ENCODE measurements around the gene C1orf21.

The C1orf21 gene

GRCh38 chr1:184416946-184417345 lies 30.1 kb downstream of the C1orf21 start:
- DNase-seq (ENCODE audit: low spot score) = no peak

DNA sequence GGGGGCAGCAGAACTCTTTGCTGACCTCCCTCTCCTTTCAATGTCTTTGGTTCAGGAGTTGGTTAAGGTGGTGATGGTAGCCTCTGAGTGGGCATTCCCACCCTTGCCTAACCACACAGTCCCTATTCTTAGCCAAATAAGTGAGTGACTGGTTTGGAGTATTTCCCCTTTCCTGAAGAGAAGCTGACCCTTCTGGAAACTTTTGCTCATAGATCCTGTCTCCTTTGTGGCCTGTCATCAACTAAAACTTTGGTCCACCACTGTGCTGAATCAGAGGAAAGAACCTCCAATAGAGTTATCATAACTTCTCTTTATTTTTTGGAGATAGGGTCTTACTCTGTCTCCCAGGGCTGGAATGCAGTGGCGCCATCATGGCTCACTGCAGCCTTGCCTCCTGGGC lies 31.1 kb downstream of the C1orf21 start:
- no peak for DNase-seq (ENCODE audit: low spot score)

- no peak for DNase-seq (ENCODE audit: low spot score)
Measured at GRCh38 chr1:184418652-184419349, 32.0 kb downstream of the C1orf21 start.

GRCh38 chr1:184419350-184420161 lies 32.7 kb downstream of the C1orf21 start:
- no peak for DNase-seq (ENCODE audit: low spot score)

GRCh38 chr1:184422490-184423233 lies 35.8 kb downstream of the C1orf21 start:
- DNase-seq (ENCODE audit: low spot score) = no peak

GRCh38 chr1:184423649-184424048 lies 36.8 kb downstream of the C1orf21 start:
- DNase-seq (ENCODE audit: low spot score) = no peak

GRCh38 chr1:184424157-184424556 lies 37.3 kb downstream of the C1orf21 start:
- DNase-seq (ENCODE audit: low spot score) = no peak

DNA sequence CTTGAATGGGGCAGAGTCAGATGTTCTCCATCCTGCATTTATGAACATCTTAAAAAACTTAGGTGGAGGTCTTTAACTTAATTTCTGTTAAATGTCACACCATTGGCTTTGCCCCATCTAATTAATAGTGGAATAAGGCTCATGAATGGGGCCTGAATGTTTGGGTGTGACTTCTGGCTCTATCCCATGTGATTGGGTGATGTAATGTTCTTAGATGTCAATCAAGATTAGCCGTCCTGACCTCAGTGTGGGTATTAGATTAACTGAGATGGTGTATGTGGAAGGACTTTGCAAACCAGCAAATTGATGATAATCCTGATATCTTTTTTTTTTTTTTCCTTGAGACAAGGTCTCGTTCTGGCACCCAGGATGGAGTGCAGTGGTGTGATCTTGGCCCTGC lies 38.1 kb downstream of the C1orf21 start:
- DNase-seq (ENCODE audit: low spot score) = no peak

DNA sequence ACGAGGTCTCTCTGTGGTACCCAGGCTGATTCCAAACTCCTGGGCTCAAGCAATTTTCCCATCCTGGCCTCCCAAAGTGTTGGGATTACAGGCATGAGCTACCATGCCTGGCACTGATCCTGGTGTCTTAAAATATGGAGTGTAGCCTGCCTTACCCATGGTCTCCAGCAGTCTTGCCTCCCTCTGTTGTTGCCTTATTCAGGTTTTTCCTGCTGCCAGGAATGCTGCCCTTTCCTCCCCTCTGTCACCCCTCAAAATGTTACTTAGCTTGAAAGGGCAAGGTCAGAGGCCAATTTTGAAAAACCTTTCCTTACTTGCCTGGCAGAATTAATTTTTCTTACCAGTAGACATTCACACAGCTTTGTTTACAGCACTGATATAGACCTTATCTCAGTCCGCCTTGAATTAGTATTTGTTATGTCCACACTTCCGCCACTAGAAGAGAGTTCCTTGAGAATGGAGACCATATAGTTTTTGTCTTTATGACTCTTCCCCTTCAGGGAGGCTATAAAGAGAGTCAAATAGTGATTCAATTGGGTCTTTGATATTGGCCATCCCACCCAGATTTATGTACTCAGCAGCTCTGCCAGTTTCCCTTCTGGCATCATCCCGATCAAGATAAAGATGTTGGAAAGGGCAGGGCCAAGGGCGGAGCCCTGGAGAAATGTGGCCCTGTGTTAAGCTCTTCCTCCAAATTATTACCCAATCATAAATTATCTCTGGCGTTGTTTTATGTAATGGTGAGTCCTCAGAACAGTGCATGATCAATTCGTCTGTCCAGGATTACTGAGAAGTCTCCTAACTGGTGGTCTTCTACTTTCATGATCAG lies 38.8 kb downstream of the C1orf21 start:
- no peak for DNase-seq (ENCODE audit: low spot score)

DNA sequence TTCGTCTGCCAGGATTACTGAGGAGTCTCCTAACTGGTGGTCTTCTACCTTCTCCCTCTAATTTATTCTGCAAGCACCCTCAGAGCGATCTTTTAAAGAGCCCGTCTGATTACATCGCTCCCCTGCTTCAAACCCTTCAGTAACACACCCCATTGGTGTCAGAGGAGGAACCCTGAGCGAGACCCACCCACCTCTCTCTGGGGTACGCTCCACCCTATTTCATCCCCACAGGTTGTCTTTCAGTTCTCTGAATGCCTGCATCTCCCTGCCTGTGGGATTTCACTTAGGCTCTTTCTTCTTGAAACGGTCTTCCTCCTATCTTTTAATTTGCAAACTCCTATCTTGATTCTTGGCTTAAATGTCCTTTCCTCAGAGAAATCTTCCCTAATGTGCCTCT lies 39.4 kb downstream of the C1orf21 start:
- no peak for DNase-seq (ENCODE audit: low spot score)

DNA sequence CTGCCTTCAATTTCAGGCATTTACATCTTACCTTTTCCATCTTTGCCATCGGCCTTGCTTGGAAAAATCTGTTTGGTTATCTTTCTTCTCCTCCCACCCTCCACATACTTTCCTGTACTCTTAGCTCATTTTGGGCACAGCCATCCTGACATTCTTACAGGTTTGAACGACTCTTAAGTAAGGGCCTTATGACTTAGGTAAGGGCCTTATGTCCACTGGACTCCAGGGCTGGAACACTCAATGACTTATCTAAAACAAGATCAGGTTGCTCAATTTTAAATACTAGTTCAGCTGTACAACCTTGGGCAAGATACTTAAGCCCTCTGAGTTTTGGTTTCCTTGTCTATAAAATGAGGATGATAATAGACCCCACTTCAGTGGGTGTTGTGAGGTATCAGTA lies 40.9 kb downstream of the C1orf21 start:
- DNase-seq (ENCODE audit: low spot score) = no peak

- DNase-seq (ENCODE audit: low spot score) = no peak
Measured at GRCh38 chr1:184428604-184429003, 41.8 kb downstream of the C1orf21 start.

- no peak for DNase-seq (ENCODE audit: low spot score)
Measured at GRCh38 chr1:184429335-184429734, 42.5 kb downstream of the C1orf21 start.

DNA sequence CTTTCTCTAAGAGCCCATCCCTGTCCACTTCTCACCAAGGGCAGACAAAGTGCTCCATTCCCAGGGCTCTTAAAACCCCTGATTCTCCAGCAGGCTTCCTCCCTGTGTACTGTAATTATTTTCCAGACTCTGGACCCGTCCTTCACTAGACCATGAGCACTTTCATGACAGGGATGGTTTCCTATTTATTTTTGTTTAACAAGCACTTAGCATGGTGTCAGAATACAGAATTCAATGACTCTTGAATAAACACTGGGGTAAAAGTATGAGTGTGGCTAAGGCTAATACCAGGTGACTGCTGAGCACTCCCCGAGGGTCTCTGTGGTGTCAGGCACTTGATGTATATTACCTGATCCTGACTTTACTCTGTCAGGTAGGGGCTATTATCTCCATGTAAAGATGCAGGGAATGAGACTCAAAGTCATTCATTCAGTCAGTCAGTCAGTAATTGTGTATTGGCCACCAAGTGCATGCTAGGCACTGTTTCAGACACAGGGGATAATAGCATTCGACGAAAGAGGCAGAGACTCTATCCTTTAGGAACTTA lies 47.2 kb downstream of the C1orf21 start:
- DNase-seq (ENCODE audit: low spot score) = no peak

GRCh38 chr1:184437291-184437690 lies 50.5 kb downstream of the C1orf21 start:
- DNase-seq (ENCODE audit: low spot score) = no peak

DNA sequence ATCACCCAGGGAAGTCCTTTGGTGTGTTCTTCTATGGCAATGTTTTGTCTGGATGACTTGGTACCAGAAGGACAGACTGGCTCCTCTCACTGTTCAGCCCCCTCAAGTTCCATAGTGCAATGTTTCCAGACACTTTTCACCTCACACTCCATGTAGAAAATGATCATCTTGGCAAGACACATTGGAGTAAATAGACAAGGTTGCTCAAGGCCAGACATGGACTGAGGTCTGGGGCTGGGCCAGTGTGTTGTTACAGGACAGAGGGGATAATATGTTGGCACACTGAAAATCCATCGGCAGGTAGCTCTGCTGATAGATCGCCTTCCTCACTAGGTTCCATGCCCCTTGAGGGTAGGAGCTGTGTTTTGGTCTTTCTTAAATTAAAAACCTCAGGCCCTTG lies 51.5 kb downstream of the C1orf21 start:
- no peak for DNase-seq (ENCODE audit: low spot score)

GRCh38 chr1:184442260-184442659 lies 55.4 kb downstream of the C1orf21 start:
- DNase-seq (ENCODE audit: low spot score) = no peak

DNA sequence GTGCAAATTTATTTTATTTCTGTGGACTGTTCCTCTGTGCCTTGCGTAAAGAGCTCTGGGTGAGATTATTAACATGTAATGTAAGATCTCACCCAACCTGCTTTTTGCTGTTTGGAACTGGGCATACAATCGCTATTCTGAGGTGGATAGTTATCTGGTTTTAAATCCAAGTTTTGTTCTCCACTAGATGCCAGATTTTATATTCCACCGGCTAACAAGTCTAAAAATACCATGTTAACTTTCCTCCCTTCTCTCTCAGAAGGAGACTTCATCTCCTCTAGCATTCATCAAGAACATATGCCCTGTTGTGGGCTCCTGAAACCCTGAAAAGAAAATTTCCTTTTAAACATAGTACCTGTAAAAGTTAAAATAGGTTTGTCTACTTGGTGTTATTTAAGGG lies 56.4 kb downstream of the C1orf21 start:
- no peak for DNase-seq (ENCODE audit: low spot score)

GRCh38 chr1:184443624-184444023 lies 56.8 kb downstream of the C1orf21 start:
- DNase-seq (ENCODE audit: low spot score) = no peak

DNA sequence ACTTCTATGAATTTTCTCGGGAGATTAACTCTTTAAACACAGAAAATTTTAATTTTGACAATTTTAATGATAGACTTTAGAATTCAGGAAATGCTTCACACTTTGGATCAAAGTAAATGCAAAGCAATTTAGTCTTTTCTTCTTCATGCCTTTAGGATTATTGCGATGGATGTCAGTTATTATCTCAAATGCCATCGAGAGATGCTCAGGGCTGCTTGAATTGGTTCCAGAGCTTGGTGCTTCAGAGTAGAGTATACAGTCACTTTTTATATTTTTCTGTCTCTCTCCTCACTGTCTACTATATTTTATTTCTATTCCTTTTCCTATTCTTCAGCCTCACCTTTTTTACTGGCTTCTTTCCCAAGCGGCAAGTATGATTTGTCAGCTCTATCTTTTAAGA lies 59.2 kb downstream of the C1orf21 start:
- DNase-seq (ENCODE audit: low spot score) = no peak

- DNase-seq (ENCODE audit: low spot score) = no peak
Measured at GRCh38 chr1:184447651-184448185, 60.9 kb downstream of the C1orf21 start.
